ENCODE results near the gene APLF. TPM values are rescaled to one million over a fixed set of nuclear protein-coding genes. Genes with fewer than 3 reads are reported as not detected.

Gene APLF
- total and polyA plus RNA-seq, 2 of the 8 experiments (the other 6 are each of a cell fraction or from before 2014, with no cell fraction given) = 4.4 to 7.3 TPM

GRCh38 chr2:68607837-68608236 lies 140.5 kb downstream of the APLF start (continued):
- TF ChIP-seq, protein P1, sequence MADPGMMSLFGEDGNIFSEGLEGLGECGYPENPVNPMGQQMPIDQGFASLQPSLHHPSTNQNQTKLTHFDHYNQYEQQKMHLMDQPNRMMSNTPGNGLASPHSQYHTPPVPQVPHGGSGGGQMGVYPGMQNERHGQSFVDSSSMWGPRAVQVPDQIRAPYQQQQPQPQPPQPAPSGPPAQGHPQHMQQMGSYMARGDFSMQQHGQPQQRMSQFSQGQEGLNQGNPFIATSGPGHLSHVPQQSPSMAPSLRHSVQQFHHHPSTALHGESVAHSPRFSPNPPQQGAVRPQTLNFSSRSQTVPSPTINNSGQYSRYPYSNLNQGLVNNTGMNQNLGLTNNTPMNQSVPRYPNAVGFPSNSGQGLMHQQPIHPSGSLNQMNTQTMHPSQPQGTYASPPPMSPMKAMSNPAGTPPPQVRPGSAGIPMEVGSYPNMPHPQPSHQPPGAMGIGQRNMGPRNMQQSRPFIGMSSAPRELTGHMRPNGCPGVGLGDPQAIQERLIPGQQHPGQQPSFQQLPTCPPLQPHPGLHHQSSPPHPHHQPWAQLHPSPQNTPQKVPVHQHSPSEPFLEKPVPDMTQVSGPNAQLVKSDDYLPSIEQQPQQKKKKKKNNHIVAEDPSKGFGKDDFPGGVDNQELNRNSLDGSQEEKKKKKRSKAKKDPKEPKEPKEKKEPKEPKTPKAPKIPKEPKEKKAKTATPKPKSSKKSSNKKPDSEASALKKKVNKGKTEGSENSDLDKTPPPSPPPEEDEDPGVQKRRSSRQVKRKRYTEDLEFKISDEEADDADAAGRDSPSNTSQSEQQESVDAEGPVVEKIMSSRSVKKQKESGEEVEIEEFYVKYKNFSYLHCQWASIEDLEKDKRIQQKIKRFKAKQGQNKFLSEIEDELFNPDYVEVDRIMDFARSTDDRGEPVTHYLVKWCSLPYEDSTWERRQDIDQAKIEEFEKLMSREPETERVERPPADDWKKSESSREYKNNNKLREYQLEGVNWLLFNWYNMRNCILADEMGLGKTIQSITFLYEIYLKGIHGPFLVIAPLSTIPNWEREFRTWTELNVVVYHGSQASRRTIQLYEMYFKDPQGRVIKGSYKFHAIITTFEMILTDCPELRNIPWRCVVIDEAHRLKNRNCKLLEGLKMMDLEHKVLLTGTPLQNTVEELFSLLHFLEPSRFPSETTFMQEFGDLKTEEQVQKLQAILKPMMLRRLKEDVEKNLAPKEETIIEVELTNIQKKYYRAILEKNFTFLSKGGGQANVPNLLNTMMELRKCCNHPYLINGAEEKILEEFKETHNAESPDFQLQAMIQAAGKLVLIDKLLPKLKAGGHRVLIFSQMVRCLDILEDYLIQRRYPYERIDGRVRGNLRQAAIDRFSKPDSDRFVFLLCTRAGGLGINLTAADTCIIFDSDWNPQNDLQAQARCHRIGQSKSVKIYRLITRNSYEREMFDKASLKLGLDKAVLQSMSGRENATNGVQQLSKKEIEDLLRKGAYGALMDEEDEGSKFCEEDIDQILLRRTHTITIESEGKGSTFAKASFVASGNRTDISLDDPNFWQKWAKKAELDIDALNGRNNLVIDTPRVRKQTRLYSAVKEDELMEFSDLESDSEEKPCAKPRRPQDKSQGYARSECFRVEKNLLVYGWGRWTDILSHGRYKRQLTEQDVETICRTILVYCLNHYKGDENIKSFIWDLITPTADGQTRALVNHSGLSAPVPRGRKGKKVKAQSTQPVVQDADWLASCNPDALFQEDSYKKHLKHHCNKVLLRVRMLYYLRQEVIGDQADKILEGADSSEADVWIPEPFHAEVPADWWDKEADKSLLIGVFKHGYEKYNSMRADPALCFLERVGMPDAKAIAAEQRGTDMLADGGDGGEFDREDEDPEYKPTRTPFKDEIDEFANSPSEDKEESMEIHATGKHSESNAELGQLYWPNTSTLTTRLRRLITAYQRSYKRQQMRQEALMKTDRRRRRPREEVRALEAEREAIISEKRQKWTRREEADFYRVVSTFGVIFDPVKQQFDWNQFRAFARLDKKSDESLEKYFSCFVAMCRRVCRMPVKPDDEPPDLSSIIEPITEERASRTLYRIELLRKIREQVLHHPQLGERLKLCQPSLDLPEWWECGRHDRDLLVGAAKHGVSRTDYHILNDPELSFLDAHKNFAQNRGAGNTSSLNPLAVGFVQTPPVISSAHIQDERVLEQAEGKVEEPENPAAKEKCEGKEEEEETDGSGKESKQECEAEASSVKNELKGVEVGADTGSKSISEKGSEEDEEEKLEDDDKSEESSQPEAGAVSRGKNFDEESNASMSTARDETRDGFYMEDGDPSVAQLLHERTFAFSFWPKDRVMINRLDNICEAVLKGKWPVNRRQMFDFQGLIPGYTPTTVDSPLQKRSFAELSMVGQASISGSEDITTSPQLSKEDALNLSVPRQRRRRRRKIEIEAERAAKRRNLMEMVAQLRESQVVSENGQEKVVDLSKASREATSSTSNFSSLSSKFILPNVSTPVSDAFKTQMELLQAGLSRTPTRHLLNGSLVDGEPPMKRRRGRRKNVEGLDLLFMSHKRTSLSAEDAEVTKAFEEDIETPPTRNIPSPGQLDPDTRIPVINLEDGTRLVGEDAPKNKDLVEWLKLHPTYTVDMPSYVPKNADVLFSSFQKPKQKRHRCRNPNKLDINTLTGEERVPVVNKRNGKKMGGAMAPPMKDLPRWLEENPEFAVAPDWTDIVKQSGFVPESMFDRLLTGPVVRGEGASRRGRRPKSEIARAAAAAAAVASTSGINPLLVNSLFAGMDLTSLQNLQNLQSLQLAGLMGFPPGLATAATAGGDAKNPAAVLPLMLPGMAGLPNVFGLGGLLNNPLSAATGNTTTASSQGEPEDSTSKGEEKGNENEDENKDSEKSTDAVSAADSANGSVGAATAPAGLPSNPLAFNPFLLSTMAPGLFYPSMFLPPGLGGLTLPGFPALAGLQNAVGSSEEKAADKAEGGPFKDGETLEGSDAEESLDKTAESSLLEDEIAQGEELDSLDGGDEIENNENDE (IDR thresholded peaks at IDR 0.05; ENCODE audit: insufficient replicate concordance, low read length) = no peak
- TF ChIP-seq ASH2L (IDR thresholded peaks at IDR 0.05; ENCODE audit: low read length) (no peak), CBX5 (IDR thresholded peaks at IDR 0.05; ENCODE audit: low read depth, low read length) (no peak), ATF2 (IDR thresholded peaks at IDR 0.05; ENCODE audit: low read length) (no peak)
